ENCODE measurements around the gene TLE2. TPM values are rescaled to one million over a fixed set of nuclear protein-coding genes. Genes with fewer than 3 reads are reported as not detected.

TLE2 gene
- total RNA-seq, 2 experiments from 2014 or later, result 1.2 to 1.6 TPM

- H3K9me2 ChIP-seq (ENCODE audit: insufficient read depth, low read length), result no peaks in the 10 kb centered on the region
- no peak for DNase-seq (ENCODE audit: low spot score)
- H4K20me1 ChIP-seq (ENCODE audit: insufficient read depth, low read length), result peaks cover 4% of the 10 kb centered on the region; the same call in 1 of the 2 replicates
- intact Hi-C loops (cut with micrococcal nuclease; ENCODE audit: unreplicated experiment), result no loop called here
- H3K79me2 ChIP-seq (ENCODE audit: insufficient read depth, low read depth, low read length), result peaks cover 40% of the 10 kb centered on the region; the same call in 1 of the 2 replicates
- ChIA-PET CTCF (ENCODE audit: unreplicated experiment) (no interaction called here), POLR2A (interaction anchor here (0.6 to 2.1 kb wide), 2 partner anchors 17 to 24 kb away, joined by 5 to 7 read pairs; no protein-coding TSS in a partner anchor)
- TF ChIP-seq EZH2phosphoT487 (IDR thresholded peaks at IDR 0.05; ENCODE audit: borderline replicate concordance, low read depth, low read length) (no peak), CTCF (conservative IDR thresholded peaks at IDR 0.05; ENCODE audit: low read length) (no peak)
- BruUV-seq (replicated peaks), result TSS peak; percentile 74
- H3K4me2 ChIP-seq (ENCODE audit: low read length), result peak overlapping the region; percentile 99; the same call in 1 of the 2 replicates
- H2AFZ ChIP-seq (ENCODE audit: low read length), result no peak overlapping the region
- no peaks in the 10 kb centered on the region for H3K9me3 ChIP-seq (ENCODE audit: low read length)
- peaks cover 65% of the 10 kb centered on the region for H3K36me3 ChIP-seq (ENCODE audit: insufficient read depth, low read length)
- H3K27ac ChIP-seq (ENCODE audit: low read depth, low read length, poor library complexity, severe bottlenecking), result no peak overlapping the region
- H3K4me1 ChIP-seq (ENCODE audit: insufficient read depth, low read length, poor library complexity, severe bottlenecking), result peaks cover 37% of the 10 kb centered on the region
- H3K4me3 ChIP-seq (ENCODE audit: low read depth, low read length, poor library complexity, severe bottlenecking), result no peak overlapping the region
Measured at GRCh38 chr19:3059653-3060052, 30.6 kb upstream of the TLE2 start.

- H3K27ac ChIP-seq (ENCODE audit: low read depth, low read length, poor library complexity, severe bottlenecking), result no peak overlapping the region
- CTCF ChIA-PET (ENCODE audit: unreplicated experiment), result no interaction called here
- intact Hi-C loops (cut with micrococcal nuclease; ENCODE audit: unreplicated experiment), result no loop called here
- H4K20me1 ChIP-seq (ENCODE audit: insufficient read depth, low read length), result peaks cover 4% of the 10 kb centered on the region; the same call in 1 of the 2 replicates
- TF ChIP-seq EZH2phosphoT487 (IDR thresholded peaks at IDR 0.05; ENCODE audit: borderline replicate concordance, low read depth, low read length) (no peak), CTCF (conservative IDR thresholded peaks at IDR 0.05; ENCODE audit: low read length) (no peak)
- peaks cover 40% of the 10 kb centered on the region; the same call in 1 of the 2 replicates for H3K79me2 ChIP-seq (ENCODE audit: insufficient read depth, low read depth, low read length)
- peaks cover 29% of the 10 kb centered on the region for H3K4me1 ChIP-seq (ENCODE audit: insufficient read depth, low read length, poor library complexity, severe bottlenecking)
- no peaks in the 10 kb centered on the region for H3K9me2 ChIP-seq (ENCODE audit: insufficient read depth, low read length)
- no peak overlapping the region for H3K4me2 ChIP-seq (ENCODE audit: low read length)
- DNase-seq (ENCODE audit: low spot score), result no peak
- no peak overlapping the region for H3K4me3 ChIP-seq (ENCODE audit: low read depth, low read length, poor library complexity, severe bottlenecking)
- no peaks in the 10 kb centered on the region for H3K9me3 ChIP-seq (ENCODE audit: low read length)
- POLR2A ChIA-PET, result interaction anchor here (0.6 kb wide), 2 partner anchors 16 to 88 kb away, joined by 4 to 7 read pairs; no protein-coding TSS in a partner anchor
- no peak overlapping the region for H2AFZ ChIP-seq (ENCODE audit: low read length)
- peaks cover 72% of the 10 kb centered on the region for H3K36me3 ChIP-seq (ENCODE audit: insufficient read depth, low read length)
- BruUV-seq (replicated peaks), result no TSS peak
Measured at GRCh38 chr19:3058821-3059314, 29.8 kb upstream of the TLE2 start.
